Heart left ventricle (tissue), 13 donors: Measurements from ENCODE around the gene KRT74.

Experiments used
- CTCF ChIP-seq, 12 donors: fragments of 200-600 bp; sonication (generic) in 4 of 12; IDR thresholded peaks; one replicate each; pipeline versions ENCODE4 v1.5.0 to v1.8.0; 2018 to 2022; ENCODE audit warnings: antibody characterized with exemption in 12 of 12, mild to moderate bottlenecking in 5 of 12
- POLR2A ChIP-seq, 2 donors: fragments of 450-650 bp; IDR thresholded peaks; one replicate each; pipeline ENCODE4 v1.6.1; 2017; ENCODE audit warnings: antibody characterized with exemption in 2 of 2, mild to moderate bottlenecking in 2 of 2, moderate library complexity in 2 of 2
- donor health status: ischemic (EF 13 %, LVEDD 7.1; RV severe dilation, severe dysfunction).
- donor health status: DM: no; HTN: yes; CAD: no.
- donor health status: DM: no; HTN: no; CAD: no.
- donor health status: ischemic (EF 25% LVEDD 6.9; RV normal size, moderate dysfunction).
- donor health status: ischemic (EF 25% LVEDD 5.7; RV mildly dilated, moderate dysfunction).
- donor health status: ischemic (EF 35%, LVEDD 5.7; RV mildly dilated, moderate dysfunction).
- donor health status: nonischemic (EF 11% LVEDD 7.7; RV severe dilation, severe dysfunction).
- donor health status: DM: yes; HTN: yes; CAD: no.
- donor health status: PGD.
- donor health status: ischemic (EF 29% LVEDD 5.4; RV normal size, mild dysfunction).
- donor health status: nonischemic (EF 23%, LVEDD 6.1; RV moderate dilation, normal function).

- TF ChIP-seq CTCF (IDR thresholded peaks at IDR 0.05) = no peak
- TF ChIP-seq POLR2A (IDR thresholded peaks at IDR 0.05) = no peak
These were observed 37.4 kb upstream of the KRT74 start for GRCh38 chr12:52611080-52611468.
